HG03045 (cell line): ENCODE measurements around the gene CTNND2.
"Not testable (repeated sequence)": the region's sequence is repeated elsewhere in the genome, so short reads cannot be mapped to it uniquely, and the experiment has no call there.

Experiments
- ATAC-seq: cut with Tn5 transposase; IDR thresholded peaks from one replicate; pipeline ENCODE4 v1.9.1; 2021; ENCODE audit warnings: mild to moderate bottlenecking, moderate library complexity; ENCODE audit not compliant: unreplicated experiment

CTNND2 gene

DNA sequence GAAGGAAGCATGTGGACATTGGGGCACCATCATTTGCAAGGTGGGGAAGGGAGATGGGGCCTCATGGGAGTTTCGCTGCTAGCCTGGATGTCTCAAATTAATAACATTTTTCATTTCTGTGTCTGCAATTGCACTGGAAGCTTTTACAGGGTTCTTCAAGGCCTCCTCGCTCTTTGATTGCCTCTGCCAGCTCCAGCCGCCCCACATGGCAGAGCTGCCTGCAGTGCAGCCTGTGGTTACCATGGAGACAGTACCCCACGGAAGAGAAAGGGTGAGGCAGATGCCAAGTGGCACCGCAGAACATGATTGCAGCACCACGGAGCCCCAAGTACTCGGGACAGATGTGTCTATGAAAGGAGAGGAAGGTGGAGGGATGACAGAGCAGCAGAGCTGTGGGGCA lies 25.4 kb downstream of the CTNND2 start:
- ATAC-seq, result no peak

DNA sequence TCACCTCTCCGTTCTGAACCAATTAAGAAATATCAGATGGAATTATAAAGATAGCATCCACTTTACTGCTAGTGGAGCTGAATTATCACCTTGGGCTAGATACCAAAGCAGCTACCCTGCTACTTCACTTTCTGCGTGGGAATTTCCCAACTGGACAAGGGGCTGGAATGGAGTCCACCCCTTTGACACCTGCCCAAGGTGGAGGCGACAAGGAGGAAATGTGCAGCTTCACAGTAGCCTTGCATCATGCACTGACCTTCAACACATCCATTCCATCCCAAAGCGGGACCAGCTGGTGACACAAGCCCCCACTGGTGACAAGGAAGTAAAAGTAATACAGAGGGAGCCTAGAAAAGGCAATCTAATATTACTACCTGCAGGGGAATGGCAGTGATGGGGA lies 30.7 kb downstream of the CTNND2 start:
- ATAC-seq, result no peak

DNA sequence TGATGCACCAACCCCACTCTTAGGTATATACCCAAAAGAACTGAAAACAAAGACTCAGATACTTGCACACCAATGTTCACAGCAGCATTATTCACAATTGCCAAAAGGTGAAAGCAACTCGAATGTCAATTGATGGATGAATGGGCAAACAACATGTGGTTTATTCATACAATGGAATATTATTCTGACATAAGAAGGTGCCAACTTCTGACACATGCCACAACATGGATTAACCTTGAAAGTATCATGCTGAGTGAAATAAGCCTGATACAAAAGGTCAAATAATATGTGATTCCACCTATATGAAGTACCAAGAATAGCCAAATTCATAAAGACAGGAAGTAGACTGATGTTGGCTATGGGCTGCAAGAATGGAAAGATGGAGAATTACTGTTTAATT lies 35.0 kb downstream of the CTNND2 start:
- no peak for ATAC-seq

DNA sequence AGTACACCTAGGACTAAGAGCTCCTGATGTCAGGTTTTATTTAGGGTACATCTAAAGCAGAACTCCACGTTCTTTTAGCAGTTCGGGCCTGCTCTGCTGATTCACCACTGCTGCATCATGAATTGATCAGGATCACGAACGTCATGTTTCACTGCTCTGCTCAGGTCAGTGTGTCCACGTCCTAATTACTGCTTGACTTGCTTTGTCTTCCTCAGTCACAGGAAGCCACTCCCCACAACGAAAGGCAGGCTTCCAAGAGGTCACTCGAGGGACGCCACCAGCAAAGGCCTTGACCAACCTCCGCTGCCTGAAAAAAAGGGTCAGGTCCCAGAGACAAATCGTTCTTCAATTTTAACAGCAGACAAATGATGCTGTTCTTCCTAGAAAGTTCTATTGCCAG lies 40.3 kb downstream of the CTNND2 start:
- ATAC-seq, result no peak

DNA sequence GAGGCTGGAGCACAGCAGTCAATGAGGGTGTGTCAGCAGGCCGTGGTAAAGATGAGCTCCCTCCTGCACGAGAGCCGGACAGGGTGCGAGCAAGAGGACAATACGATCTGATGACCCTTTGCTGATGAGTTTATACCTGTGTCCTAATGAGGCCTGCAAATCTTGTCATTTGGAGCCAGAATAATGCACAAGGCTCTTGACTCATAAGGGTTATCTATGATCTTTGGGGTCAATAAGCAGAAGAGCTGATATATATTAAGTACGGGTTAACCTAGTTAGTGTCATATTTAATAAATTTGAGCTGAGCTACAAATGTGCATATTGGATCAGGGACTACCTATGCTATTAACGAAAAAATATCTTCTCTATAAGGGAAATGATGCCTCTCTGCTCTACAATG lies 46.9 kb downstream of the CTNND2 start:
- no peak for ATAC-seq

DNA sequence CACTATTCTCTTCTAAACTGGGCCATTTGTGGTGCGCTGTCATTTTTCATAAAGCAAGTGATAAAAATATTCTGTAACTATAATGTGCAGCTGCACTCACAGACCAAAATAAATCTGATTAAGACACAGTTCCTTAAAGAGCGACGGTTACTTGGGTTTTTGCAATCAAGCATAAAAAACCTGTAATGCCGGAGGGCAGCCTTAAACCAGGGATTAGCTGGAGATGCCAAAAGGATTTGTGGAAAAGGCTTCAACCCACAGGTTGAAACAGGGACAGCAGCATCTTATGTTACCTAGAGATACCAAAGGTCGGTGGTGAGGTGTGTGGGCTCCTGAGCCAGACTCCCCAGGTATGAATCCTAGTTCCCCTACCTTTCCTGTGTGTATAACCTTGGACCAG lies 49.3 kb downstream of the CTNND2 start:
- no peak for ATAC-seq

DNA sequence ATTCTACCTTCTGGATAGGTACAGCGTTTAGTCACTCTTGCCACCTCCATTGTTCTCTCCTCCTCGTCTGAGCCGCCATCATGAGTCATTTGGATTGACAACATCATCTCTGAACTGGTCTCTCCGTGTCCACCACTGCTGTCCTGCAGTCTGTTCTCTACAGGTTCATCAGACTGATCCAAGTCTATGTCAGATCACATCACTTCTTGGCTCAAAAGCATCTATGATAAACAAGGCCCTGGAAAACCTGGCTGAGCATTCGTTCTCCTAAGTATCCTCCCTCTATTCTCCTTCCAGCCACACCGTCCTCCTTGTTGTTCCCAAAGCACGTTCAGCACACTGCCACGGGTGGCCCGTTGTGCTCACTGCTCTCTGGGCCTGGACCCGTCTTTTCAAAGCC lies 50.5 kb downstream of the CTNND2 start:
- ATAC-seq, result no peak

DNA sequence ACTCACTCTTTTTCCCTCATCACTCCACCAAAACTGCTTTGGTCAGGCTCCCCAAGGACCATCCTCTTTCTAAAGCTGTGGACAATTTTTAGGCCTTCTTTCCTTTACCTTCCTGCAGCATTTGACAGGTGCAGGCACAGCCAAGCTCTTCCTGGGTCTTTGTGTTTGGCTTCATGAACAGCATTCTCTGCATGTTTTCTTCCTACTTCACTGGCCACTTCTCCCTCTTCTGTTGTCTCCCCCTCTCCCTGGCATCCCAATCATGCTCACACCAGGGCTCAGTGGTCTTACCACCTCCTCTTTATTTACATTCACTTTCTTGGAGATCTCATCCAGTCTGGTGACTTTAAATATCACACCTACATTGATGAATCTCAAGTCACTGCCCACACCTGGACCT lies 51.1 kb downstream of the CTNND2 start:
- ATAC-seq, result no peak

DNA sequence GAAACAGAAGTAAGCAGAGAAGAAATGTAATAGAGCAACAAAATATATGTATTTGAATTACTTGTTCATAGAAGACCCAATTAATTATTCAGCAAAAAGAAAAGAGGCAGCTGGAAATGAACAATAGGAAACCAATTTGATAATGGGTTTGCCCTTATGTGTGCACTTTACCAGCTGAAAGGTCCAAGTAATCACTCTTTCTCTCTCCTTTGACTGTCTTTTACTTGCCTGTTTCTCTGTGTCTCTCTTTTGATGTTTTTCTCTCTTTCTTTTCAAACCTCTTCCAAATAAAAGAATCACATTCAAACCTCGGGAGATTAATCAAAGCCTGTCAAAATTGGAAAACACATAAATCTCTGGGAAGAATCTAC lies 51.5 kb downstream of the CTNND2 start:
- ATAC-seq, result no peak

DNA sequence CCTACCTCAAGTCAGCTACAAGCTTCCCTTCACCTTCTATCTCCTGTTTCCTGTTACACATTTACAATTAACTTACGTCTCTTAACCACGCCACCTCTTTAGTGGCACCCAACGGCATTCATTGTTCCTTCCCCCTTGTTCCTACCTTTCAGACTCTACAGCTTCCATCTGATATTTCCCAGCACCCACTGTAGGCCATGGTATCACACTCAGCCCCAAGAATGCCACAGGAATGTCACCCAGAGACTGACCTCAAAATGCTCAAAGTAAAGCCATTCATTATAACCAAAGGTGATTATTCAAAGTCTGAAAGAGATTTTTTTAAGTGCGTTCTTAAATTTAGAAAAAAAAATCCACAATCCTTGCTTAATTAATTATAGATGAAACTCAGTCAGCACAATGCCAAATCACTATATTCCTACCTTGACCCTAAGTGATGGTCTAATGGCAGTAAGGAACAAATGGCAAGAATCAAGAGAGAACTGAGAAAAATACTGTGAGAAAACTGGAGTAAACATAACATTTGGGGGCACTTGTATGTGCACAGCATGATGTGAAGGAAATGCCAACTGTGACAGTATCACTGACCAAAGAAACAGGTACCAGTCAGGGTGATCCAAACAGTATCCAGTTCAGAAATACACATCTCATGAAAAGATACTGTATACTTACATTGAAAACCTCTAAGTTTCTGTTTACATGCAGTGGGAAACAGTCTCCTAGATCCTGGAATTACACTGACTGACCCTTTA lies 52.1 kb downstream of the CTNND2 start:
- ATAC-seq, result no peak

DNA sequence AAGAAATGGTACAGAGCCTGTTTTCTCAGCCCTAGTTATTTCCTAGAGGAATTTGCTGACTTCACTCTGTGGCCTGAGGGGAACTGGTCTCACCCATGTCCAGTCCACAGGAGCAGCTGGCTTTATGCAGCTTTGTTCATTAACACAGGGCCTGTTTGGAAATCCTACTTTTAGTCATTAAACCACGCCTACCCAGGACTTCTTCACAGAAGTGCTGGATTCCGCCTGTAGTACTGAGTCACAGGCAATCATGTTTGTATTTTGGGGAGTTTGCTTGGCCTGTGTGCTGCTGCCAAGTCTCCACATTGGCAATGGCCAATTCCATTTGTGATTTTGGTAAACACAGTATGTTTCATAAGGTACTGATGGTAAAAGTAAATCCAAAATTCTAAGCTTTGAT lies 52.8 kb downstream of the CTNND2 start:
- ATAC-seq, result no peak

DNA sequence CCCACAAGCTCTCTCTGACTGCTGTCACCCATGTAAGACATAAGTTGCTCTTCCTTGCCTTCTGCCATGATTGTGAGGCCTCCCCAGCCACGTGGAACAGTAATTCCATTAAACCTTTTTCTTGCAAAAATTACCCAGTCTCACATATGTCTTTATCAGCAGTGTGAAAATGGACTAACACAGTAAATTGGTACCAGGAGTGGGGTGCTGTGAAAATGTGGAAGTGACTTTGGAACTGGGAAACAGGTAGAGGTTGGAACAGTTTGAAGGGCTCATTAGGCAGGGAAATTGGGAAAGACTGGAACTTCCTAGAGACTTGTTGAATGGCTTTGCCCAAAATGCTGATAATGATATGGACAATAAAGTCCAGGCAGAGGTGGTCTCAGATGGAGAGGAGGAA lies 75.7 kb downstream of the CTNND2 start:
- ATAC-seq, result not testable (repeated sequence)

DNA sequence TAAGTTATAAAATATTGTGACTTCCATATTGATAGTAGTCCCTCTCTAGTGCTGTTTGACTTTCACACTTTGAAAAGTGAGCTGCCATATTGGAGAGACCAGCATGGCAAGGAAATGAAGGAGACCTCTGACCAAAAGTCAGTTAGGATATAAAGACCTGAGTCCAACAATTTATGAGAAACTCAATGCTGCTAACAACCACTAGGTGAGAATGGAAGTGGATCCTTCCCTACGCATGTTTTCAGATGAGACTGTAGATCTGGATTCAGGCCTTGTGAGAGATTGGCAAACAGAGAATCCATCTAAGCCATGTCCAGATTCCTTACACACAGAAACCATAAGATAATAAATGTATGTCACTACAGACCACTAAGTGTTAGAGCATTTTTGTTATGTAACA lies 81.6 kb downstream of the CTNND2 start:
- ATAC-seq, result no peak

DNA sequence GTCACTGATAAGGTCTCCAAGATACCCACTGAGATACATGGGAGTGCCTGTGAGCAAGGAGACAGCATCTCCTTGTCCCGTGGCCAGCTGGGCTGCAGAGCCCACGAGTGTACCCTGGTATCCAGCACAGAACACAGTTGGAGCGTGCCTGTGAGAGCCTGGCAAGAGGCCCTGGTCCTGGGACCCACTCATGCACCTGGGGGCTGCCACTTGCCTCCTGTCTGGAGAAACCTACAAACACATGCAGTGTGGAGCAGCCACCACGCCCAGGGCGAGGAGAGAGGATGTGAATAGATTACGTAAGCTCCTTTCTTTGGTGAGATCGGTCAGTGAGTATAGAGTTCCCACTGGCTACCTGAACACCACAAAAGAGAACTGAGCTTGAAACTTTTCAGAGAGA lies 88.3 kb downstream of the CTNND2 start:
- ATAC-seq, result no peak

DNA sequence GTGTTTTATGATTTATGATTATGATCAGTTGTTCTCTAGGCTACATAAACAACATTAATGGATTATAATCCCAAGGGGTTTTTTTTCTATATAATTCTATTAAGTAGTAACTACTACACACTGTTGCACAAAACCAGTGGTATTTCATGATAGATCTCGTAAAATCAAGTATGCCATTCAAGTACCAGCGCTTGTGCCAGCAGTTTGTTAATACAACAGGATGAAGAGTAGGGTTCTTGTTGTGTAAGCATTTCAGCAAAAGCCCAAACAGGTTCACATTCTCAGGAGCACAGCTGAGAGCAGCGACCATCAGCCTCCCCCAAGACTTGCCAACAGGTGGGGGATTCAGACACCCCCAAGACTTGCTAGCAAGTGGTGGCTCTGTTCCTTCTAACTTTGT lies 88.8 kb downstream of the CTNND2 start:
- no peak for ATAC-seq

DNA sequence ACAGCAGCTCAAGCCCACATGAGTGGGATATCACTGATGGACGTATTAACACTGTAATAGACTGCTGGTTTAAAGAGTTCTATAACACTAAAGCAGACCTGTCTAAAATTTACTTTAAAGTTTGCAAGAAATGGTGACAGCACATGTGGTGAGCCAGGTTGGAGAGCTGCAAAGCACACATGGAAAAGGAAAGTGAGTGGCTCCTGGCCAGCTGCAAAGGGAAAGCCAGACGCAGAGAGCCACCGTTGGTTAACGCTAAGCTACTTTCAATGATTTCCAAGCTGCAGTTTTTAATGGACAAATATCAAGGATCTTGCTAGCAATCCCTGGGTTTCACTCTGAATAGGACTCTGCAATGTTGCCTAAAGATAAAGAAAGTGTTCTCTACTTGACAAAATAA lies 89.9 kb downstream of the CTNND2 start:
- ATAC-seq, result no peak

DNA sequence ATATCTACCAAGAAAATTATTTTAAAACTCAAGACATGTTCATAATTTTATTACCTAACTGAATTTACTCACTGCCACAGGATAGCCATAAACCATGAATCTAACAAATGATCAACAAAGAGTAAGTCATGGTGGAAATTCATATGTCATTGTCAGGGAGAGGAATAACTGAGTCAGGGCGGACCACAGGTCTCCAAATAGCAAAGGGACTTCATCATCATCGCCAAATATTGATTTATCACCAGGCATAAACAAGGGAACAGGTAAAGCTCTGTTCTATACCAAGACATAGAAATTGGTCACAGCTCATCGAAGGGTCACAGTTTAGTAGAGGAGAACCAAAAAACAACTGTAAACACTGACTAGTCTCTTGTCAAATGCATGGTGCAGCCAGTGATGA lies 94.8 kb downstream of the CTNND2 start:
- no peak for ATAC-seq

DNA sequence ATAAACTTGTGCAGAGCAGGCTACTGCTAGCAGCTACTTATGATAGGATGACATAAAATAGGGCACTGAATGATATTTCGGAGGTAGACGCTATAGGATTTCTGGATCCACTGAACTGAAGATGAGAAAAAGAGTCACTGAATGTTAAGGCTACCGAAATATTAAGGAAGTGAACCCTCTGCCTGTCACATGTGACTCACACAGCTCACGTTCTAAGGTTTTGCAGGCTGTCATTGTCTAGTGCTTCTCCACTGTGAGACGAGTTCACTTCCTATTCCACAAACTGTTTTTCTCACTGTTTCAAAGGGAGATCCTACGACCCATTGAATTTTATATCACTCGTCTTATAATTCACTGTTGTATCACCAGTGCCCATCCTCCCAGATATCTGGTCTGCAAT lies 100.8 kb downstream of the CTNND2 start:
- ATAC-seq, result no peak

DNA sequence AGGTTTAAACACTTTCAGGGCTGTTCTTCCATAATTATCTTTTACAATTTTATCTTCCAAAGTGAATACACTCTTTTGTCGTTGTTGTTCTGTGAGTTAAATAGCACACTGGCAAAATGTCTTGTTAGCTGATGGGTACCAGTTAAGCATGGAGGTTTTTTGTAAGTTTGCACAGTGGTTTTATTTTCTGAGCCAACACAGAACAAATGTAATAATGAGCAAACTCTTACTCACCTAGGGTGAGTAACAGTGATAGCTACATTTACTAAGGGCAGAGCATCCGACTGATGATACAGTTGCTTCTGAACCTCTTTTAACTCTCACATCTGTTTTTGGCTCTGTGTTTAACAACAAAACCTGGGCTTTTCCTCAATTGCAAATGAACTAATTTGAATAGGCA lies 103.2 kb downstream of the CTNND2 start:
- no peak for ATAC-seq

DNA sequence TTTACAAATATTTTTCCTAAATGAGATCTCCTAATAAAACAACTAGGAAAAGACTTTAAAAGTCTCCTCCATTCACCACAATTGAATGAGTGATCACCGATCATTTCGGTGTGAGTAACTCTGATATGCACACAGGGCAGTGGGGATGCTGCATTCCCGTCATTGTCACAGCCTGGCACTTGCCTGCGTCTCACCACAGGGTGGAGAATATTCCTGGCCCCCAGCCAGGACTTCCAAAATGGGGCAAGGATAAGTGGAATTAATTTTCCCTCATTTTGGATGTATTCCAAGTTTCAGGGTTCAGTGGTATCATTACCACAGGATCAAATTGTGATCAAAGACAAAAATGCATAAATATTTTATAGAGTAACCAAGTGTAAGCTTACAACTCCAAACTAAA lies 107.1 kb downstream of the CTNND2 start:
- ATAC-seq, result no peak

DNA sequence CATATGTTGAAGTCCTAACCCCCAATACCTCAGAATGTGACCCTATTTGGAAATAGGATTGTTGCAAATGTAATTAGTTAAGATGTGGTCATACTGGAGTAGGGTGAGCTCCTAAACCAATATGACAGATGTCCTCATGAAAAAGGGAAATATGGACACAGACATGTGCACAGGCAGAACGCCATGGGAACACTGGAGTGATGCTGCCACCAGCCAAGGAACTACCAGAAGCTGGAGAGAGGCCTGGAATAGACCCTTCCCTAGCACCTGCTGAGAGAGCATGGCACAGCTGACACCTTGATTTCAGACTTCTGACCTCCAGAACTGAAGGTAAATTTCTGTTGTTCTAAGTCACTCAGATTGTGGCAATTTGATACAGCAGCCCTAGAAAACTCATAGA lies 110.8 kb downstream of the CTNND2 start:
- ATAC-seq, result no peak

DNA sequence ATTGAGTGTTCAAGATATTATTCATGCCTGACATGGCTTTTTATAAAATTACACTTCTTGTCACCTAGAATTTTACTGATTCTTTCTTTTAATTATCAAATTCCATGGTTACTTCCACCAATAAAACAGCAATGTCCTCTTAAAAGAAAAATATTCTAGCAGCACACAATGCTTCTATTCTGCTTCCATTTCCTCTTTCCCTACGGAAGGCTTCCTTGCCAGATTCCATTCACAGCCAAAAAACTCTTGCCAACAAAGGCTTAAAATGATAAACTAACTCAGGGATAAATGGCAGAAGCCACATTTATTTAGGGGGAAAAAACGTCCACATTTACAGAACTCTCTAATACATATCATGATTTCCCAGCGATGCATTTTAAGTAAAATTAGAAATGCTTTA lies 111.6 kb downstream of the CTNND2 start:
- ATAC-seq, result no peak

DNA sequence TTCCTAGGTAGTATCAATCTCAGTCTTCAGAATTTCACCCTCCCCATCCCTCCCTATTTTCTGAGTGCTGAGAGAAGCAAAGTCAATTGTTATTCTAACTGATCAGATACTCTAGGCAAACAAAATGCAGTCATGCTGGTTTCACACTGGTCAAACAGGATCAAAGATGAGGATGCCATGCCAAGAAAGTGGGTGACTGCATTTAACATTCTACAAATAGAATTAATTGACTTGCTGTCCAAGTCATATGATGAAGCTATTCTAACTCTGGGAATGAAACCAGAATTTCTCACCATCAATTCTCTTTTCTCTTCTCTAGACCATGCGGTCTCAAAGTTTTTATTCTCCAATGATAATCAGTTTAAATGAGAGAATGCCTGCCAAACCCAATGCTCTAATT lies 112.5 kb downstream of the CTNND2 start:
- ATAC-seq, result no peak
